ENCODE results near the gene TAOK2. TPM values are rescaled to one million over a fixed set of nuclear protein-coding genes. Genes with fewer than 3 reads are reported as not detected.

Gene TAOK2
- polyA plus RNA-seq, 1 donor, result 33.1 TPM

GRCh38 chr16:29963021-29963743 is 10.5 kb upstream of the TAOK2 start:
- DNase-seq (ENCODE audit: low read depth), result no peak

- DNase-seq (ENCODE audit: low read depth), result no peak
These were observed 5.5 kb upstream of the TAOK2 start for GRCh38 chr16:29968205-29968604.

- DNase-seq (ENCODE audit: low read depth), result no peak
These were observed 2.4 kb upstream of the TAOK2 start for GRCh38 chr16:29971304-29971703.

GRCh38 chr16:29972500-29972899 is 1.2 kb upstream of the TAOK2 start:
- no peak for DNase-seq (ENCODE audit: low read depth)

GRCh38 chr16:29972992-29973383 is 680 bp upstream of the TAOK2 start:
- no peak for DNase-seq (ENCODE audit: low read depth)

GRCh38 chr16:29974291-29975133 is 844 bp downstream of the TAOK2 start:
- no peak for DNase-seq (ENCODE audit: low read depth)

GRCh38 chr16:29975134-29975538 is 1.5 kb downstream of the TAOK2 start:
- no peak for DNase-seq (ENCODE audit: low read depth)

- DNase-seq (ENCODE audit: low read depth), result no peak
These were observed 2.3 kb downstream of the TAOK2 start for GRCh38 chr16:29975811-29976511.

- no peak for DNase-seq (ENCODE audit: low read depth)
These were observed 3.6 kb downstream of the TAOK2 start for GRCh38 chr16:29977063-29977825.

GRCh38 chr16:29978081-29978480 is 4.4 kb downstream of the TAOK2 start:
- DNase-seq (ENCODE audit: low read depth), result no peak

GRCh38 chr16:29978564-29979270 is 5.0 kb downstream of the TAOK2 start:
- no peak for DNase-seq (ENCODE audit: low read depth)

- DNase-seq (ENCODE audit: low read depth), result no peak
These were observed 9.1 kb downstream of the TAOK2 start for GRCh38 chr16:29982560-29983419.

GRCh38 chr16:29983420-29984136 is 9.9 kb downstream of the TAOK2 start:
- DNase-seq (ENCODE audit: low read depth), result no peak

- DNase-seq (ENCODE audit: low read depth), result no peak
These were observed 10.6 kb downstream of the TAOK2 start for GRCh38 chr16:29984137-29984763.

GRCh38 chr16:29984764-29985147 is 11.1 kb downstream of the TAOK2 start:
- no peak for DNase-seq (ENCODE audit: low read depth)

GRCh38 chr16:29985271-29985811 is 11.7 kb downstream of the TAOK2 start:
- DNase-seq (ENCODE audit: low read depth), result no peak

- DNase-seq (ENCODE audit: low read depth), result no peak
These were observed 12.6 kb downstream of the TAOK2 start for GRCh38 chr16:29986231-29986630.

GRCh38 chr16:29986931-29987330 is 13.3 kb downstream of the TAOK2 start:
- no peak for DNase-seq (ENCODE audit: low read depth)

Measured in forelimb muscle (tissue), 1 donor.